Lower lobe of right lung (tissue), 2 donors: Measurements from ENCODE around the gene LRAT. TPM values are rescaled to one million over a fixed set of nuclear protein-coding genes. Genes with fewer than 3 reads are reported as not detected.

Experiments
- ATAC-seq, 2 donors: fragments of 200-7000 bp; cut with Tn5 transposase; one replicate each; pipeline ENCODE4 v1.9.1; 2020 to 2022; ENCODE audit warnings: mild to moderate bottlenecking in 2 of 2, moderate library complexity in 2 of 2
- DNase-seq: peaks from one replicate; pipeline ENCODE4 v3.0.0-alpha.2; 2020
- H3K27ac ChIP-seq: fragments of 200-600 bp; one replicate; pipeline ENCODE4 v1.8.0; 2022
- H3K27me3 ChIP-seq: fragments of 200-600 bp; one replicate; pipeline ENCODE4 v1.8.0; 2022; ENCODE audit warnings: low read depth
- H3K36me3 ChIP-seq: fragments of 200-600 bp; one replicate; pipeline ENCODE4 v1.8.0; 2022; ENCODE audit warnings: mild to moderate bottlenecking
- H3K4me1 ChIP-seq: fragments of 200-600 bp; one replicate; pipeline ENCODE4 v1.8.0; 2022
- H3K4me3 ChIP-seq: fragments of 200-600 bp; one replicate; pipeline ENCODE4 v1.8.0; 2022; ENCODE audit warnings: mild to moderate bottlenecking
- H3K9me3 ChIP-seq: fragments of 200-600 bp; one replicate; pipeline ENCODE4 v1.8.0; 2022
- CTCF ChIP-seq: fragments of 200-600 bp; IDR thresholded peaks from one replicate; pipeline ENCODE4 v1.8.0; 2022; ENCODE audit warnings: antibody characterized with exemption, mild to moderate bottlenecking
- intact Hi-C: fragments of 100-400 bp; cut with DNase I; formaldehyde crosslinking; loops from one replicate; pipeline ENCODE4 v1.11.0; 2022
- total RNA-seq: library from RNA; stranded (reverse); fragmentation: NEBNext Ultra II Directional; extraction: Animal tissue kit (Norgen Biotek cat#: 25700); gene quantifications from one replicate; pipeline ENCODE4 v1.2.1, GENCODE V29; 2021
- donor health status: DM: no; HTN: yes; CAD: no; lungs with severe emphysema.

LRAT gene
- total RNA-seq, 1 donor from 2014 or later: 1.0 TPM

- no peak for DNase-seq
- Histone ChIP-seq H3K4me1 (no peaks in the 10 kb centered on the region), H3K27ac (no peak overlapping the region), H3K27me3 (no peaks in the 10 kb centered on the region), H3K36me3 (no peaks in the 10 kb centered on the region), H3K4me3 (no peak overlapping the region), H3K9me3 (no peaks in the 10 kb centered on the region)
- no peak for ATAC-seq
- intact Hi-C loops: no loop called here
- no peak for TF ChIP-seq CTCF
Observed at GRCh38 chr4:154731756-154732155, 12.0 kb upstream of the LRAT start.

- DNase-seq: no peak
- TF ChIP-seq CTCF: no peak
- H3K27me3 ChIP-seq: no peaks in the 10 kb centered on the region
- H3K27ac ChIP-seq: no peak overlapping the region
- no peaks in the 10 kb centered on the region for H3K4me1 ChIP-seq
- ATAC-seq: peak; percentile 35 to 39
- no peaks in the 10 kb centered on the region for H3K36me3 ChIP-seq
- no peak overlapping the region for H3K4me3 ChIP-seq
- no peaks in the 10 kb centered on the region for H3K9me3 ChIP-seq
- intact Hi-C loops: no loop called here
Observed at GRCh38 chr4:154732669-154733068, 11.1 kb upstream of the LRAT start.

- no peak for TF ChIP-seq CTCF
- H3K4me3 ChIP-seq: no peak overlapping the region
- ATAC-seq (peak in 1 of 2 donors; percentile 72), DNase-seq (no peak)
- H3K4me1 ChIP-seq: no peaks in the 10 kb centered on the region
- no peak overlapping the region for H3K27ac ChIP-seq
- peaks cover 12% of the 10 kb centered on the region for H3K27me3 ChIP-seq
- H3K36me3 ChIP-seq: no peaks in the 10 kb centered on the region
- intact Hi-C loops: no loop called here
- no peaks in the 10 kb centered on the region for H3K9me3 ChIP-seq
Observed at GRCh38 chr4:154736770-154737169, 7.0 kb upstream of the LRAT start.

- Histone ChIP-seq H3K4me3 (no peak overlapping the region), H3K27ac (no peak overlapping the region), H3K4me1 (peaks cover 11% of the 10 kb centered on the region), H3K9me3 (no peaks in the 10 kb centered on the region), H3K27me3 (peaks cover 28% of the 10 kb centered on the region), H3K36me3 (no peaks in the 10 kb centered on the region)
- intact Hi-C loops: no loop called here
- ATAC-seq (no peak), DNase-seq (no peak)
- no peak for TF ChIP-seq CTCF
Observed at GRCh38 chr4:154738426-154738825, 5.4 kb upstream of the LRAT start.

GRCh38 chr4:154739111-154739510 lies 4.7 kb upstream of the LRAT start:
- Histone ChIP-seq H3K36me3 (no peaks in the 10 kb centered on the region), H3K4me1 (peaks cover 14% of the 10 kb centered on the region), H3K27ac (no peak overlapping the region), H3K9me3 (no peaks in the 10 kb centered on the region), H3K27me3 (peaks cover 35% of the 10 kb centered on the region), H3K4me3 (no peak overlapping the region)
- intact Hi-C loops: no loop called here
- no peak for ATAC-seq
- no peak for DNase-seq
- TF ChIP-seq CTCF: no peak

GRCh38 chr4:154740462-154740861 lies 3.3 kb upstream of the LRAT start:
- H3K27ac ChIP-seq: no peak overlapping the region
- H3K4me3 ChIP-seq: no peak overlapping the region
- H3K36me3 ChIP-seq: no peaks in the 10 kb centered on the region
- H3K9me3 ChIP-seq: no peaks in the 10 kb centered on the region
- DNase-seq (no peak), ATAC-seq (no peak)
- intact Hi-C loops: no loop called here
- peaks cover 48% of the 10 kb centered on the region for H3K27me3 ChIP-seq
- H3K4me1 ChIP-seq: peaks cover 20% of the 10 kb centered on the region
- TF ChIP-seq CTCF: no peak
